ENCODE results near the gene POC5.

DNA sequence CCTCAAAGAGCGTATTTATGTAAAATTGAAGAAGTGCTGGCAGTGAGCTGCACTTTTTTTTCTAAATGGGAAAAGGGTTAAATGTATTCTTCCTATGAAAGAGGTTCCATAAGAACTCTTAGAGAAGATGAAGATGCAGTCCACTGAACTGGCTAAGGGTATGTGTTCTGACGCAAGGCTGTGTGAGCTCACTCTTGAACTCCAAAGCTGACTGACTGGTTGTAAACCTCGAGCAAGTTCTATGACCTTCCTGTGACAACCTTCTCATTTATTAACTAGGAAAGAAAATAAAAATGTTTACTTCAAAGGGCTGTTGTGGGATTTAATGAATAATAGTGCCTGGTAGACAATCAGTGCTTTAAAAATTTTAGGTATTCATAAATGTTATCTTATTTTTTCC lies 46.7 kb downstream of the POC5 start:
- TF ChIP-seq POLR2A (IDR thresholded peaks at IDR 0.05): no peak
- TF ChIP-seq, protein P1, sequence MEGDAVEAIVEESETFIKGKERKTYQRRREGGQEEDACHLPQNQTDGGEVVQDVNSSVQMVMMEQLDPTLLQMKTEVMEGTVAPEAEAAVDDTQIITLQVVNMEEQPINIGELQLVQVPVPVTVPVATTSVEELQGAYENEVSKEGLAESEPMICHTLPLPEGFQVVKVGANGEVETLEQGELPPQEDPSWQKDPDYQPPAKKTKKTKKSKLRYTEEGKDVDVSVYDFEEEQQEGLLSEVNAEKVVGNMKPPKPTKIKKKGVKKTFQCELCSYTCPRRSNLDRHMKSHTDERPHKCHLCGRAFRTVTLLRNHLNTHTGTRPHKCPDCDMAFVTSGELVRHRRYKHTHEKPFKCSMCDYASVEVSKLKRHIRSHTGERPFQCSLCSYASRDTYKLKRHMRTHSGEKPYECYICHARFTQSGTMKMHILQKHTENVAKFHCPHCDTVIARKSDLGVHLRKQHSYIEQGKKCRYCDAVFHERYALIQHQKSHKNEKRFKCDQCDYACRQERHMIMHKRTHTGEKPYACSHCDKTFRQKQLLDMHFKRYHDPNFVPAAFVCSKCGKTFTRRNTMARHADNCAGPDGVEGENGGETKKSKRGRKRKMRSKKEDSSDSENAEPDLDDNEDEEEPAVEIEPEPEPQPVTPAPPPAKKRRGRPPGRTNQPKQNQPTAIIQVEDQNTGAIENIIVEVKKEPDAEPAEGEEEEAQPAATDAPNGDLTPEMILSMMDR (IDR thresholded peaks at IDR 0.05): no peak
